HTERT RPE-1 (cell line): Measurements from ENCODE around the gene FBXW12.

ENCODE experiments used
- in situ Hi-C: fragments of 300-500 bp; cut with MboI; formaldehyde crosslinking; loops from 4 replicates; pipeline ENCODE4 v1.14.3; 2020; ENCODE audit warnings: low sequenced_read_pairs

FBXW12 gene

DNA sequence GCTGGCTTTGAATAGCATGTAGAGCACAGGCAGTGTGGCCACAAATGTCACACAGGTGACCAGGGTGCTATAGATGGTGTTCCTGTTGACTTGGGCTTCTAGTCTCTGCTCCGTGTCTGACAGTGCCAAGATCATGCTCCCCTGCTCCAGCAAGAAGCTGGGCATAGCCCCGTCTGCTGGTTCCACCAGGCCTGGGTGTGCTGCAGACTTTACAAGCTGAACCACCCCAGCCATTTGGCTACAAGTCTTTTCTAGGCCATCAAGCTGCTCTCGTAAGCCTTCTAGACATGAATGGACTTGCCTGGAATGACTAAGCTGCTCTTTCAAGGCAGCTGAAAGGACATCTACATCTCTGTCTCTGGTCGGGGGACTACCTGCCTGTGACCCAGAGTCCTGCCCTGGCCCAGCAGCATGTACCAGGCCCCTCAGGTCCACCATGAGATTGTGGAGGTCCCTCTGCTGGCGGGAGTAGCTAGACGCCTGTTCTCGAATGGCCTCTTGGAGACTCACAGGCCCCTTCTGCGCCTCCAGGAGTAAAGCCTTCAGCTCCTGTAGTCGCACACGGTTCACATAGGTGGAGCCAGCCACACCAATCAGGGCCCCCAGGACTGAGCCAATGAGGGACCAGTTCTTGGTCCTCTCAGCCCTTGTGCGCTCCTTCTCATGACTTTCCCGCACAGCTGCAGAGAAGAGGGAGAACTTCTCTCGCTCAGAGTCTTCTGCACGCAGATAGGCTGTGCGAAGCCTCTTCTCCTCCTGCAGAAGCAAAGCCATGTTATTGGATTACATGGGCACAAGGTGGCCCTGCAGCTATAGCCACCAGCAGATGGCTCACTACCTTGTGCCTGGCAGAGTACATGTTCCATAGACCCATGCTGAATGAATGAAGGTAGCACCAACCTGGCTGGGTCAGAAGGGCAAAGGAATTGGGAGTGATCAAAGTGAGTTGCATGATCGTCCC lies 60.7 kb downstream of the FBXW12 start:
- in situ Hi-C loops: no loop called here

DNA sequence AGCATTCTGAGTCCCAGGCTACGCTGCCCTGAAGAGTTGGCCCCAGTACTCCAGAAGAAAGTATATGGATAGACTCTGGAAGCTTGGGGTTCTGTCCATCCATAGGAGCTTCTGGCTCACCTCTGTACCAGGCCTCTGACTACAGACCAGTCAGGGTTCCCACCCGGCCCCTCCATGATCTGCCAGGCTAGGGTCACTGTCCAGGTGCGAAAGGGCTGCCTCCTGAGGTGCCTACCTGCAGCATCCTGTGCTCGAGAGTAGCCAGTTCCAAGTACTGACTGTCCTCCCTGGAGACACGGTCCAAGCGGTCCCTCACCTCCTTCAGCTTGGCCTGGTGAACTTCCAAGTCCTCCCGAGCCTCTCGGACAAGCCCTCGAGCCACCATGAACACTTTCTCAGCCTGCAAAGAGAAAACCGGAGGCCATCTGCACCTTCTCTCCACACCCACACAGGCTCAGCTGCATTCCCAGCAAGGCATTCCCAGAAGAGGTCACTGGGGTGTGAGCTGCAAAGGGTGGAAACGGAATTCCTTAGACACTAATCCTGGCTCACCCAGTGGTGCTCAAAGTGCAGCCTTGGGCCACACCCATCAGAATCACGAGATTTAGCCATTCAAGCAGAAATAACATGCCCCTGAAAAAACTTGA lies 61.6 kb downstream of the FBXW12 start:
- in situ Hi-C loops: no loop called here

DNA sequence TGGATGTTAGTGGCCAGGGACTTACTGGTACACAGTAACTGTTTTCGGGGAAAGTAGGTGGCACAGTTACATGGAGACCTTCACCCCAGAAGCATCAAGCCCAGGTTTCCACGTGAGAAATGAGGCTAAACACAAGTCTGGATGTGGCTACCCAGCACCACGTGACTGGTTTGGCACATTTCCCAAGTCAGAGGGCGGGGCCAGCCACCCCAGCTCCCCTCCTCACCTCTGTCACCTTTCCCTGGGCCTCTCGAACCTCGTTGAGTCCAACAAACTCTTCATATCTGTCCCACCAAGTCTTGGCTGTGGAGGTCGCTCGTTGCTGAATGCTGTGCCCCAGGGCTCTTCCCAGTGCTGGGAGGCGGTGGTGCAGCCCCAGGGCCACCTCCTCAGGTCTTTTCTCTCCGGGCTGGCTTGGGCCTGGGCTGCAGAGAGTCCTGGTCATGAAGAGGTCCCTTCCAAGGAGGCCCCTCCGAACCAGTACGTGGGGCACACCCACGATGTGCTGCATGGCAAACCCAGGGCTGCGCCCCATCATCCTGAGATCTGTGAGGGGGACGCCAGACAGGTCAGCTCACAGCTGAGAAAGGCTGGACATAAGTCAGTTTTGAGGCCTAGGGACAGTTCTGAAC lies 62.7 kb downstream of the FBXW12 start:
- in situ Hi-C loops: no loop called here

DNA sequence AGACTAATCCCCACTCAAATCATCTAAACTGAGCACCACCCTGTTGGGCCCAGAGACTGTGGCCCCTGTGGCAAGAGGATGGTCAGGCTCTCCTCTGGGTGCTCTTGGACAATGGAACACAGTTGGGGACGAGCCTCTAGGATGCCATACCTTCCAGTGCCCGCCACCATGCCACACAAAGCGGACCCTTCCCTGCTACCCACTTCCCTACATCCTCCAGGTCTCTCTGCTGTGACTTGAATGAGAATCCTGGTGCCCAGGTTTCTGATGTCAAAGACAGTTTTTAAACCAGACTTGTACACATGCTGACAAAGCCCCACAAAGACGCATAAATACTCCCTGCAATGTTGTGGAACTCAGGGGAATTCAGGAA lies 63.2 kb downstream of the FBXW12 start:
- in situ Hi-C loops: no loop called here

DNA sequence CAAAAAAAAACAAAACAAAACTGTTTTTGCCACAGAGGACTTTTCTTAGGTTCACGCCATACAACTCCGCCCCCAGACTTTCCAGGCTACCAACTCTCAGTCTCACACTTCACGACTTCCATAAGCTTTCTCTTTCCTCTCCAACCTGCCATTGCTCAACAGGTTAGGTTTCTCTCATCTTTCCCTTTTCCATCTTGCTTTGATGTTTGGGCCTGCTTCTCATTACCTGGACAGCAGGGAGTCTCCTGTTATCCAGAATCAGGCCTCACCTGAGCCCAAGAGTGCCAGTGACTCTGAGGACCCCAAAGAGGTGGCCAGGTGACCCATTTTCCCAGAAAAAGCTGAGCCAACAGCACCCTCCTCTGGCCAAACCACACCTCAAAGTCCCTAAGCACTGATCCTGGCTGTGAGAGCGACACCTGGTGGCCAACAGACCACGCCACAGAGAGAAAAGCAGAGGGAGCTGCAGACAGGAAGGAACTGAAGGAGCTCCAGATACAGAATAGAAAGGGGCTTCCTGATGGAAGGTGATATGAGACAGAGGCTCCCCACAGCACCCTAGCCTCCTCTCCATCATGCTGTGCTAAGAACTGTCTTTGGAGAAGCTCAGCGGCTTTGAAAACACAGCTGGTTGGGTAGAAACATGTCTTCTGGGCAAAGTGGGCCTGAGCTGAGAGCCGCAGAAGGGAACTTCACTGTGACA lies 63.9 kb downstream of the FBXW12 start:
- in situ Hi-C loops: no loop called here

DNA sequence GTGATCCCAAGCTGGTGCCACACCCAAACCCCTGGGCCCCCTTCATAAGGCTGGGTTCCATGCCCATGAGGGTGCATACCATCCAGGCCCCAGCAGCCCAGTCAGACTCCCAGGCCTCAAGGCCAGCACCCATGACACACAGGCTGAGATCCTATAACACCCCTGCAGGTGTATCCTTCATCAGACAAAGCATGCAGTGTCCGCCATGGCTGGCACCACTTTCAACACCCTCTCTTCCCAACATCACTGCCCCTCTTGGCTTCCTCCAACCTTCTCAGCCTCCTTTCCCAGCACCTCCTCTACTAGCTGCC lies 64.4 kb downstream of the FBXW12 start:
- in situ Hi-C loops: no loop called here

DNA sequence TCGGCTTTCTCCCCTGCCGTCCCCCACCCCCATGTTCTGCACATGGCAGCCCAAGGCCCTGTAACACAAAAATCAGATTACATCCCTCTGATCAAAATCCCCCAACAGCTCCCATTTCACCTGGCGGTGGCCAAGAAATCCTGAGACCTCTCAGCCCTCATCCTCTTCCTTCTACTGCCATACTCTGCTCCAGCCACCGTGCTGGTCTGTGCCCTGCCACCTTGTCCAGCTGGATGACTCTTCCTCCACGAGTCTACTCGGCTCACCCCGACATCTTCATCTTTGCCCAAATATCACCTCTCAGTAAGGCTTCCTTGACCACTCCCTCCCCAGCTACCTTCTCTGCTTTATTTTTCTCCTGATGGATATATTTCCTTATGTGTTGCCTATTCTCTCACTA lies 64.8 kb downstream of the FBXW12 start:
- in situ Hi-C loops: no loop called here

DNA sequence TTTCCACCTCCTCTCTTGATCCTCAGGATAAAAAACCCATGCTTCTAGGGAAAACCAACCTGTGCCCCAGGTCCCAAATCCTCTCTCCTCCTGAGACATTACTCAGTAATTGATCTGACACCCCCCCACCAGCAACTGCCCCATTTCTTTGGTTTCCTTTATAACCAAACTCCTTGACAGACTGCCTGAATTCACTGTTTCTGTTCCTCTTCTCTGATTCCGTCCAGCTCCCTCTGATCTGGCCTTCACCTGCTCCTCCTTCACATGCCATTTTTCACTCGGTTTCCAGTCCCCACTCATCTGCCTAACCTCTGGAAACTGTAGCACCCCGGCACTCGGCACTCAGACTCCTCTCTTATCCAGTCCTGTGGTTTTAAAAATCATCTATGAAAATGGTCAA lies 65.8 kb downstream of the FBXW12 start:
- in situ Hi-C loops: no loop called here

DNA sequence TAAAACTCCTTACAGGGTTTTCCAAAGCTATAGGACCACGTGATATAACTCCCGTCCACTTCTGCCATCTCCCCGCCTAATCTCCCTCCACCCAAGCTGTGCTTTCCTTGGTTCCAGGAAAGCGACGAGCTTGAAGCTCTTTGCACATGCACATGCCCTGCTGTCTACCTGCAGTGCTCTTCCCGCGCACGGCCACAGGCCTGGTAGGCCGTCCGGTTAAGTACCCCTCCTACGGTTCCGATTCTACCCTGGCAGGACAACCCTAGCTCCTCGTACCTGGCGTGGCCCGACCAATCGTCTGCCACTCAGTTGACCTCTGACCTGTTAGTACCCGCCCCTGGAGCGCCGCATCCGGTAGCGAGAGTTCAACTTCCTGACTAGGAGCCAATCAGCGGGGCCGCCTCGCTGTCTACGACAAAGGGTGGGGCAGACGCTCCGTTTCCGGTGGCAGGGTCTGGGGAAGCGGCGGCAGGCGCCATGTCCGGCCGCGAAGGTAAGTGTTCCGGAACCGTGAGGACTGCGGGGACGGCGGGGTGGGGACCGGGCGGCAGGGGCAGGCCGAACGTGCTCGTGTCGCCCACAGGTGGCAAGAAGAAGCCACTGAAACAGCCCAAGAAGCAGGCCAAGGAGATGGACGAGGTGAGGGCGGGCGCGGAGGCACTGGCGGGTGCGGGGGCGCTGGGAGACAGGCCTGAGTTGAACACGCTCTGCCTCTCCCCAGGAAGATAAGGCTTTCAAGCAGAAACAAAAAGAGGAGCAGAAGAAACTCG lies 68.0 kb downstream of the FBXW12 start, which contains the start of the genes CCDC51 and TMA7:
CCDC51 (minus strand) TSS at position 300 of the 770 bp plus-strand sequence. CDS start 4,991 bp downstream, outside the sequence.
TMA7 (plus strand) TSS at position 438 of the 770 bp plus-strand sequence; CDS start at position 478, 40 bp downstream.
- in situ Hi-C loops: no loop called here

DNA sequence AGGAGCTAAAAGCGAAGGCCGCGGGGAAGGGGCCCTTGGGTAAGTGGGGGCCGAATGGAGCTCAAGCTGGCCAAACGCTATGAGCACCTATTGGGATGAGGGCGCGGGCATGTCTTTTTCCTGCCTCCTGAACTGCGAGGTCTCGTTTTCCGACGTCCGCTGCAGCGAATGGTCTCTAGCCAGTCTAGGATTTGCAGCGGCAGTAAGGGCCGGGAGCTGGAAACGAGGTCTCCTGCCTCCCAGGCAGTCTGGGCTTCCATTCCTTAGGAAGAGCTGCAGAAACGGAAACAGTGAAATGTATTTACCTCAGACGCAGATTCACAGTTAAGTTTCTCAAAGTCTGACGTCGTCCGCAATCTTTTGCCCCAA lies 68.6 kb downstream of the FBXW12 start:
- in situ Hi-C loops: no loop called here

DNA sequence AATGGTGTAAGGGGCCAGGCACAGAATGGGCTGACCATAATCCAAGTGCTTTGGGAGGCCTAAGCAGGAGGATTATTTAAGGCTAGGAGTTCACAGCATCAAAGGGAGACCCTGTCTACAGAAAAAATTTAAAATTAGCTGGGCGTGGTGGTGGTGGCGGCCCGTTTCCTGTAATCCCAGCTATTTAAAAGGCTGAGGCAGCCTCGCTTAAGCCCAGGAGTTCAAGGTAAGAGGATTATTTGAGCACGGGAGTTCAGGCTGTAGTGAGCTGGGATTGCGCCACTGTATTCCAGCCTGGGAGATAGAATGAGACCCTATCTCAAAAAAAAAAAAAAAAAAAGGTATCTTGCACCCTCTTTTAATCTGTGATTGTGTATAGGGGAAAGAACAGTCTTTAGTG lies 69.9 kb downstream of the FBXW12 start:
- in situ Hi-C loops: no loop called here
